ENCODE data around the gene EPN2. TPM values are rescaled to one million over a fixed set of nuclear protein-coding genes. Genes with fewer than 3 reads are reported as not detected.

EPN2 gene
- total RNA-seq, 1 experiment from 2014 or later = 57.8 TPM

GRCh38 chr17:19242926-19243325 lies 5.8 kb downstream of the EPN2 start:
- WGBS (ENCODE audit: extremely low coverage, insufficient read length, low lambda C conversion rate) = no CpG with 5 or more reads among the region's 7 CpGs
- Histone ChIP-seq H3K9ac (ENCODE audit: extremely low read depth, insufficient read length, low read length) (no peak overlapping the region), H2BK120ac (ENCODE audit: low read depth, low read length, poor library complexity, severe bottlenecking) (no peak overlapping the region), H2BK12ac (ENCODE audit: insufficient read length, low read depth, low read length) (no peak overlapping the region), H2AK5ac (ENCODE audit: insufficient read length, low read length) (no peak overlapping the region), H3K4ac (ENCODE audit: low read depth, low read length) (no peak overlapping the region), H3T11ph (ENCODE audit: low read length) (no peak overlapping the region), H2BK5ac (ENCODE audit: insufficient read length, low read length) (no peak overlapping the region), H3K14ac (ENCODE audit: insufficient read depth, low read length) (no peak overlapping the region), H4K91ac (ENCODE audit: insufficient read length, low read depth, low read length) (no peak overlapping the region), H3K79me1 (ENCODE audit: insufficient read depth, low read depth, low read length, poor library complexity, severe bottlenecking) (no peaks in the 10 kb centered on the region), H2BK20ac (ENCODE audit: low read depth, low read length, poor library complexity, severe bottlenecking) (no peak overlapping the region), H3K18ac (ENCODE audit: insufficient read length, low read depth, low read length) (no peak overlapping the region), H4K20me1 (ENCODE audit: control insufficient read depth, insufficient read depth, insufficient read length) (no peaks in the 10 kb centered on the region), H4K5ac (ENCODE audit: insufficient read length, low read depth, low read length) (no peak overlapping the region), H3K56ac (ENCODE audit: insufficient read length, low read depth, low read length) (no peak overlapping the region), H3K9me3 (ENCODE audit: control insufficient read depth, low read depth, low read length) (no peaks in the 10 kb centered on the region), H3K79me2 (ENCODE audit: insufficient read depth, low read length) (peaks cover 17% of the 10 kb centered on the region; the same call in 1 of the 2 replicates), H3K27me3 (ENCODE audit: insufficient read depth, low read length) (no peaks in the 10 kb centered on the region), H3K23me2 (ENCODE audit: insufficient read length, low read depth, low read length, poor library complexity, severe bottlenecking) (peaks cover 4% of the 10 kb centered on the region), H3K23ac (ENCODE audit: insufficient read length, low read depth, low read length) (no peak overlapping the region), H3K27ac (ENCODE audit: insufficient read length, low read depth, low read length) (no peak overlapping the region), H2BK15ac (ENCODE audit: low read depth, low read length) (no peak overlapping the region), H4K8ac (replicated peaks; ENCODE audit: insufficient read length, low read depth, low read length) (no peak overlapping the region), H2AFZ (ENCODE audit: low read length) (no peak overlapping the region), H3K4me2 (ENCODE audit: insufficient read depth, insufficient read length, low read length) (no peak overlapping the region), H3K4me1 (ENCODE audit: insufficient read depth, low read length) (peaks cover under 1% of the 10 kb centered on the region)
- TF ChIP-seq CTCF (conservative IDR thresholded peaks at IDR 0.05) = no peak
- no peaks in the 10 kb centered on the region for H3K27me3 Mint-ChIP-seq (ENCODE audit: low read depth)
- peaks cover 30 to 35% of the 10 kb centered on the region in 2 experiments for H3K4me1 Mint-ChIP-seq
- H3K36me3 Mint-ChIP-seq (ENCODE audit: insufficient read depth in 1 of 3, low read depth in 3 of 3) = peaks cover 4 to 16% (median 9%) of the 10 kb centered on the region in 3 experiments; a peak in 6 of 7 replicates
- H3K27ac Mint-ChIP-seq = peak overlapping the region in 2 of 3 experiments; percentile 27 to 75; a peak in 3 of 7 replicates
- H3K9me3 Mint-ChIP-seq = no peaks in the 10 kb centered on the region
- DNase-seq = no peak
- H3K4me3 Mint-ChIP-seq = no peak overlapping the region

All from H9 (cell line).